ENCODE results near the gene ZCCHC14.

The ZCCHC14 gene

GRCh38 chr16:87438611-87438985, 54.2 kb downstream of the ZCCHC14 start:
- Histone ChIP-seq H3F3A (ENCODE audit: control insufficient read depth, insufficient read depth) (no peaks in the 10 kb centered on the region), H3K9me3 (ENCODE audit: control insufficient read depth, insufficient read depth, low read length) (no peaks in the 10 kb centered on the region), H3K4me2 (ENCODE audit: low read length) (no peak overlapping the region), H3K27me3 (ENCODE audit: control insufficient read depth, low read length) (no peaks in the 10 kb centered on the region), H3K4me1 (ENCODE audit: control insufficient read depth, low read length) (peaks cover 15% of the 10 kb centered on the region), H3K4me3 (ENCODE audit: low read length) (no peak overlapping the region), H4K20me1 (ENCODE audit: control insufficient read depth, insufficient read depth, low read depth, low read length) (no peaks in the 10 kb centered on the region), H3K36me3 (ENCODE audit: control insufficient read depth, low read length) (no peaks in the 10 kb centered on the region), H3K79me2 (ENCODE audit: control insufficient read depth, low read length) (peaks cover 4% of the 10 kb centered on the region; the same call in 1 of the 2 replicates), H3K27ac (ENCODE audit: low read depth, low read length) (no peak overlapping the region), H3K9me2 (replicated peaks; ENCODE audit: control insufficient read depth, low read length) (no peaks in the 10 kb centered on the region)
- TF ChIP-seq, protein P1, sequence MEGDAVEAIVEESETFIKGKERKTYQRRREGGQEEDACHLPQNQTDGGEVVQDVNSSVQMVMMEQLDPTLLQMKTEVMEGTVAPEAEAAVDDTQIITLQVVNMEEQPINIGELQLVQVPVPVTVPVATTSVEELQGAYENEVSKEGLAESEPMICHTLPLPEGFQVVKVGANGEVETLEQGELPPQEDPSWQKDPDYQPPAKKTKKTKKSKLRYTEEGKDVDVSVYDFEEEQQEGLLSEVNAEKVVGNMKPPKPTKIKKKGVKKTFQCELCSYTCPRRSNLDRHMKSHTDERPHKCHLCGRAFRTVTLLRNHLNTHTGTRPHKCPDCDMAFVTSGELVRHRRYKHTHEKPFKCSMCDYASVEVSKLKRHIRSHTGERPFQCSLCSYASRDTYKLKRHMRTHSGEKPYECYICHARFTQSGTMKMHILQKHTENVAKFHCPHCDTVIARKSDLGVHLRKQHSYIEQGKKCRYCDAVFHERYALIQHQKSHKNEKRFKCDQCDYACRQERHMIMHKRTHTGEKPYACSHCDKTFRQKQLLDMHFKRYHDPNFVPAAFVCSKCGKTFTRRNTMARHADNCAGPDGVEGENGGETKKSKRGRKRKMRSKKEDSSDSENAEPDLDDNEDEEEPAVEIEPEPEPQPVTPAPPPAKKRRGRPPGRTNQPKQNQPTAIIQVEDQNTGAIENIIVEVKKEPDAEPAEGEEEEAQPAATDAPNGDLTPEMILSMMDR (IDR thresholded peaks at IDR 0.05; ENCODE audit: low read depth, low read length, poor library complexity, severe bottlenecking) = no peak
- no peak for TF ChIP-seq EZH2phosphoT487 (IDR thresholded peaks at IDR 0.05; ENCODE audit: borderline replicate concordance, low read length)

DNA sequence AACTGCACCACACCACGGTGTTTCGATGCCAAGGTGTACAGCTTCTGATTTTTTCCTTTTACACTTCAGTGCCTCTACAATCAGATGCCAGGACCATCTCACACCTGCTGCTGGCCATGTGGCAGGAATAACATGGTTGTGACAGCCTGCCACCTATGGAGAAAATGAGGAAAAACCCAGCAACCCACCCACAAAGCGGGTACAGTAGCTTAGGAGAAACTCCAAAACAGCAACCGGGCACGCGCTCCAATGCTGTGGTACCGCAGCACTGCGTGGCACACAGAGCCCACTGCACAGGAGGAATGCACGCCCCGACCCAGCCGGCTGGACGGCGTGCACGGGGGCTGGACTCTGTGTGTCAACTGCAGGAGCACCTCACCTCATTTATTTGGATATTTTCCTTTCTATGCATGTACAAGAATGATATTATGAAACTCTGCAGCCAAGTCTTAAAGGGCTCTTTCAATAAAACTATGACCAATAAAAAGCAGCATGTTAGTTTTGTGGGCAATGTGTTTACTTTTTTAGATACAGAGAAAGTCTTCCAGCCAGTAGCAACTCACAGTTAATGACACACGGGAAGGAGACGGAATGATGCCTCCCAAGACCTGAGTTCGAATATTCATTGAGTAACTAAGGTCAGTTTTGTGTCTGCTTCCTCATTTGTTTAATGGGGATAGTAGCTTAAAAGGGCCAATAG, 54.8 kb downstream of the ZCCHC14 start:
- Histone ChIP-seq H3K4me3 (ENCODE audit: low read length) (no peak overlapping the region), H3K27ac (ENCODE audit: low read depth, low read length) (no peak overlapping the region), H3K9me3 (ENCODE audit: control insufficient read depth, insufficient read depth, low read length) (no peaks in the 10 kb centered on the region), H3K27me3 (ENCODE audit: control insufficient read depth, low read length) (no peaks in the 10 kb centered on the region), H3K79me2 (ENCODE audit: control insufficient read depth, low read length) (peaks cover 4% of the 10 kb centered on the region; the same call in 1 of the 2 replicates), H3F3A (ENCODE audit: control insufficient read depth, insufficient read depth) (no peaks in the 10 kb centered on the region), H3K4me1 (ENCODE audit: control insufficient read depth, low read length) (peaks cover 15% of the 10 kb centered on the region), H4K20me1 (ENCODE audit: control insufficient read depth, insufficient read depth, low read depth, low read length) (no peaks in the 10 kb centered on the region), H3K9me2 (replicated peaks; ENCODE audit: control insufficient read depth, low read length) (no peaks in the 10 kb centered on the region), H3K4me2 (ENCODE audit: low read length) (no peak overlapping the region), H3K36me3 (ENCODE audit: control insufficient read depth, low read length) (no peaks in the 10 kb centered on the region)
- TF ChIP-seq, protein P1 (IDR thresholded peaks at IDR 0.05; ENCODE audit: low read depth, low read length, poor library complexity, severe bottlenecking) = no peak
- TF ChIP-seq EZH2phosphoT487 (IDR thresholded peaks at IDR 0.05; ENCODE audit: borderline replicate concordance, low read length) = no peak

- Histone ChIP-seq H3K36me3 (ENCODE audit: control insufficient read depth, low read length) (no peaks in the 10 kb centered on the region), H4K20me1 (ENCODE audit: control insufficient read depth, insufficient read depth, low read depth, low read length) (no peaks in the 10 kb centered on the region), H3K9me2 (replicated peaks; ENCODE audit: control insufficient read depth, low read length) (no peaks in the 10 kb centered on the region), H3K4me3 (ENCODE audit: low read length) (no peak overlapping the region), H3K9me3 (ENCODE audit: control insufficient read depth, insufficient read depth, low read length) (no peaks in the 10 kb centered on the region), H3F3A (ENCODE audit: control insufficient read depth, insufficient read depth) (no peaks in the 10 kb centered on the region), H3K79me2 (ENCODE audit: control insufficient read depth, low read length) (peaks cover 4% of the 10 kb centered on the region; the same call in 1 of the 2 replicates), H3K4me1 (ENCODE audit: control insufficient read depth, low read length) (peaks cover 15% of the 10 kb centered on the region), H3K4me2 (ENCODE audit: low read length) (no peak overlapping the region), H3K27me3 (ENCODE audit: control insufficient read depth, low read length) (no peaks in the 10 kb centered on the region), H3K27ac (ENCODE audit: low read depth, low read length) (no peak overlapping the region)
- no peak for TF ChIP-seq EZH2phosphoT487 (IDR thresholded peaks at IDR 0.05; ENCODE audit: borderline replicate concordance, low read length)
- TF ChIP-seq, protein P1 (IDR thresholded peaks at IDR 0.05; ENCODE audit: low read depth, low read length, poor library complexity, severe bottlenecking) = no peak
Measured at GRCh38 chr16:87437327-87437726, 55.5 kb downstream of the ZCCHC14 start.

All from DOHH2 (cell line).